GM23338 (cell line): Measurements from ENCODE around the gene ZNF71. TPM values are rescaled to one million over a fixed set of nuclear protein-coding genes. Genes with fewer than 3 reads are reported as not detected.

Experiments used
- ATAC-seq: fragments of 200-7000 bp; cut with Tn5 transposase; 3 replicates; pipeline ENCODE4 v1.9.1; 2020
- DNase-seq: peaks from one replicate; pipeline ENCODE4 v3.0.0-alpha.2; 2015; ENCODE audit warnings: low spot score
- H2AFZ ChIP-seq: fragments of 200-600 bp; sonication (generic); 2 replicates; pipeline ENCODE4 v1.8.0; 2016; ENCODE audit warnings: antibody characterized with exemption, mild to moderate bottlenecking, moderate library complexity
- H3F3A ChIP-seq: fragments of 200-600 bp; sonication (generic); replicated peaks from 2 replicates; pipeline ENCODE4 v1.8.0; 2017; ENCODE audit warnings: antibody characterized with exemption, mixed run types, low read depth
- H3K27ac ChIP-seq: fragments of 200-600 bp; sonication (generic); 2 replicates; pipeline ENCODE4 v1.6.1; 2016; ENCODE audit warnings: low read depth
- H3K27me3 ChIP-seq: fragments of 200-600 bp; sonication (generic); 2 replicates; pipeline ENCODE4 v1.8.0; 2016; ENCODE audit warnings: mild to moderate bottlenecking, mixed run types, moderate library complexity; ENCODE audit not compliant: insufficient read depth
- H3K36me3 ChIP-seq: fragments of 200-600 bp; sonication (generic); 2 replicates; pipeline ENCODE4 v1.8.0; 2016; ENCODE audit warnings: mild to moderate bottlenecking; ENCODE audit not compliant: insufficient read depth
- H3K4me1 ChIP-seq: fragments of 200-600 bp; sonication (generic); 2 replicates; pipeline ENCODE4 v1.8.0; 2016; ENCODE audit warnings: mild to moderate bottlenecking, moderate library complexity; ENCODE audit not compliant: insufficient read depth
- H3K4me2 ChIP-seq: fragments of 200-600 bp; sonication (generic); 2 replicates; pipeline ENCODE4 v1.7.1; 2017; ENCODE audit warnings: mixed run types
- H3K4me3 ChIP-seq: fragments of 200-600 bp; sonication (generic); 2 replicates; pipeline ENCODE4 v1.6.1; 2016; ENCODE audit warnings: mixed run types
- H3K79me2 ChIP-seq: fragments of 200-600 bp; sonication (generic); replicated peaks from 2 replicates; pipeline ENCODE4 v1.8.0; 2017; ENCODE audit warnings: mild to moderate bottlenecking; ENCODE audit not compliant: insufficient read depth
- H3K9me2 ChIP-seq: fragments of 200-600 bp; sonication (generic); 2 replicates; pipeline ENCODE4 v1.8.0; 2017; ENCODE audit not compliant: insufficient read depth
- H4K20me1 ChIP-seq: fragments of 200-600 bp; sonication (generic); replicated peaks from 2 replicates; pipeline ENCODE4 v1.8.0; 2017; ENCODE audit warnings: mild to moderate bottlenecking; ENCODE audit not compliant: insufficient read depth
- H3K27ac Mint-ChIP-seq: 2 replicates; pipeline ENCODE4 v1.8.0; 2020; ENCODE audit warnings: inconsistent platforms, mild to moderate bottlenecking, moderate library complexity, mixed read lengths
- H3K27me3 Mint-ChIP-seq: 3 replicates; pipeline ENCODE4 v1.8.0; 2022; ENCODE audit warnings: low read depth, mild to moderate bottlenecking, moderate library complexity, mixed read lengths, inconsistent platforms; ENCODE audit not compliant: insufficient read depth, poor library complexity
- H3K36me3 Mint-ChIP-seq: 3 replicates; pipeline ENCODE4 v1.8.0; 2021; ENCODE audit warnings: low read depth, mild to moderate bottlenecking, inconsistent platforms, moderate library complexity, mixed read lengths
- H3K4me1 Mint-ChIP-seq: 3 replicates; pipeline ENCODE4 v1.8.0; 2020; ENCODE audit warnings: mild to moderate bottlenecking, inconsistent platforms, mixed read lengths
- H3K4me3 Mint-ChIP-seq: 3 replicates; pipeline ENCODE4 v1.8.0; 2021; ENCODE audit warnings: moderate library complexity, mild to moderate bottlenecking, inconsistent platforms, mixed read lengths
- H3K9me3 Mint-ChIP-seq: 3 replicates; pipeline ENCODE4 v1.8.0; 2020; ENCODE audit warnings: moderate library complexity, mild to moderate bottlenecking, inconsistent platforms, mixed read lengths
- CTCF ChIP-seq, 2 experiments: fragments of 200-600 bp in 1 of 2; sonication (generic) in 1 of 2; conservative IDR thresholded peaks; 2 replicates each; pipeline versions ENCODE4 v1.5.1 to v1.6.1; 2016 to 2017; ENCODE audit warnings: antibody characterized with exemption in 2 of 2, low read depth in 2 of 2, mild to moderate bottlenecking in 2 of 2, moderate library complexity in 1 of 2
- ETS1 ChIP-seq: IDR thresholded peaks from 2 replicates; pipeline ENCODE4 v1.6.1; 2016; ENCODE audit warnings: antibody characterized with exemption
- EZH2 ChIP-seq: fragments of 200-600 bp; sonication (generic); IDR thresholded peaks from one replicate; pipeline ENCODE4 v1.8.0; 2017; ENCODE audit warnings: antibody characterized with exemption, mild to moderate bottlenecking, low read depth; ENCODE audit not compliant: unreplicated experiment
- JUNB ChIP-seq: IDR thresholded peaks from one replicate; pipeline ENCODE4 v1.6.1; 2016; ENCODE audit warnings: antibody characterized with exemption; ENCODE audit not compliant: unreplicated experiment
- NANOG ChIP-seq: IDR thresholded peaks from 2 replicates; pipeline ENCODE4 v1.6.1; 2016; ENCODE audit warnings: antibody characterized with exemption, borderline replicate concordance
- POLR2AphosphoS5 ChIP-seq: IDR thresholded peaks from 2 replicates; pipeline ENCODE4 v1.6.1; 2016; ENCODE audit warnings: antibody characterized with exemption, low read depth
- REST ChIP-seq: IDR thresholded peaks from one replicate; pipeline ENCODE4 v1.6.1; 2018; ENCODE audit warnings: antibody characterized with exemption; ENCODE audit not compliant: unreplicated experiment
- ZNF331 ChIP-seq: fragments of 250-450 bp; sonication (Bioruptor Pico); IDR thresholded peaks from 2 replicates; pipeline ENCODE4 v1.5.0; 2020; ENCODE audit warnings: low read depth, mild to moderate bottlenecking, moderate library complexity
- polyA plus RNA-seq: library from polyadenylated mRNA; unstranded; fragments of >200 nt; fragmentation: Nextera tagmentation; extraction: Ambion mirVana; gene quantifications from 2 replicates; pipeline ENCODE4 v1.2.1, GENCODE V29; 2016
- total RNA-seq: library from RNA; depleted of rRNA; stranded (reverse); fragments of >200 nt; shearing (Covaris generic); gene quantifications from 2 replicates; pipeline ENCODE4 v1.2.3, GENCODE V29; 2014

ZNF71 gene
- total and polyA plus RNA-seq, 2 experiments from 2014 or later: 4.7 to 13.2 TPM

GRCh38 chr19:56554272-56554869, 40.7 kb upstream of the ZNF71 start:
- no peaks in the 10 kb centered on the region for H3K79me2 ChIP-seq
- H3K36me3 Mint-ChIP-seq: peaks cover 69% of the 10 kb centered on the region
- H3K36me3 ChIP-seq: peaks cover 31% of the 10 kb centered on the region
- no peak overlapping the region for H3K27ac Mint-ChIP-seq
- ATAC-seq (no peak), DNase-seq (no peak)
- H3K27ac ChIP-seq: no peak overlapping the region
- no peak overlapping the region for H2AFZ ChIP-seq
- no peaks in the 10 kb centered on the region for H4K20me1 ChIP-seq
- TF ChIP-seq NANOG: no peak
- TF ChIP-seq EZH2: no peak
- TF ChIP-seq JUNB: no peak
- no peak for TF ChIP-seq CTCF (conservative IDR thresholded peaks at IDR 0.05; ENCODE audit: low read depth in 2 of 2)
- H3K9me3 Mint-ChIP-seq: peaks cover 81% of the 10 kb centered on the region
- no peaks in the 10 kb centered on the region for H3K4me1 Mint-ChIP-seq
- no peaks in the 10 kb centered on the region for H3K27me3 Mint-ChIP-seq
- no peaks in the 10 kb centered on the region for H3F3A ChIP-seq
- 0 out of 2 replicates have a peak, but pooled peaks cover 4% of the 10 kb centered on the region for H3K9me2 ChIP-seq
- H3K4me3 ChIP-seq: no peak overlapping the region
- H3K27me3 ChIP-seq: no peaks in the 10 kb centered on the region
- 0 out of 2 replicates have a peak, but pooled peaks cover 3% of the 10 kb centered on the region for H3K4me1 ChIP-seq
- H3K4me2 ChIP-seq: no peak overlapping the region
- H3K4me3 Mint-ChIP-seq: no peak overlapping the region

GRCh38 chr19:56562766-56563165, 32.3 kb upstream of the ZNF71 start:
- H3K4me3 Mint-ChIP-seq: no peak overlapping the region
- H4K20me1 ChIP-seq: no peaks in the 10 kb centered on the region
- no peak overlapping the region for H3K27ac Mint-ChIP-seq
- H3K36me3 Mint-ChIP-seq: peaks cover 33% of the 10 kb centered on the region
- H3K27ac ChIP-seq: no peak overlapping the region
- no peaks in the 10 kb centered on the region for H3K27me3 ChIP-seq
- H3K79me2 ChIP-seq: peaks cover under 1% of the 10 kb centered on the region; the same call in 1 of the 2 replicates
- ATAC-seq (no peak), DNase-seq (no peak)
- H2AFZ ChIP-seq: no peak overlapping the region
- H3F3A ChIP-seq: no peaks in the 10 kb centered on the region
- H3K9me3 Mint-ChIP-seq: peaks cover 96% of the 10 kb centered on the region
- peaks cover 5% of the 10 kb centered on the region; the same call in 1 of the 2 replicates for H3K36me3 ChIP-seq
- 0 out of 2 replicates have a peak, but pooled peaks cover 3% of the 10 kb centered on the region for H3K4me1 ChIP-seq
- peaks cover 1% of the 10 kb centered on the region; the same call in 2 of the 3 replicates for H3K4me1 Mint-ChIP-seq
- H3K9me2 ChIP-seq: peaks cover 9% of the 10 kb centered on the region; the same call in 1 of the 2 replicates
- H3K4me2 ChIP-seq: no peak overlapping the region
- no peak overlapping the region for H3K4me3 ChIP-seq
- H3K27me3 Mint-ChIP-seq: peaks cover 16% of the 10 kb centered on the region
- TF ChIP-seq NANOG (no peak), ZNF331 (CRISPR knock-in tag) (no peak), REST (no peak), POLR2AphosphoS5 (no peak), ETS1 (no peak), CTCF (conservative IDR thresholded peaks at IDR 0.05; ENCODE audit: low read depth in 2 of 2) (no peak), JUNB (no peak)
